UCSD-AML1 (cell line): Measurements from ENCODE around the gene SELENOO.

Experiments
- DNase-seq: peaks from one replicate; lab custom pipeline; 2025; ENCODE audit not compliant: unreplicated experiment; lab: John Stamatoyannopoulos, UW

The SELENOO gene

DNA sequence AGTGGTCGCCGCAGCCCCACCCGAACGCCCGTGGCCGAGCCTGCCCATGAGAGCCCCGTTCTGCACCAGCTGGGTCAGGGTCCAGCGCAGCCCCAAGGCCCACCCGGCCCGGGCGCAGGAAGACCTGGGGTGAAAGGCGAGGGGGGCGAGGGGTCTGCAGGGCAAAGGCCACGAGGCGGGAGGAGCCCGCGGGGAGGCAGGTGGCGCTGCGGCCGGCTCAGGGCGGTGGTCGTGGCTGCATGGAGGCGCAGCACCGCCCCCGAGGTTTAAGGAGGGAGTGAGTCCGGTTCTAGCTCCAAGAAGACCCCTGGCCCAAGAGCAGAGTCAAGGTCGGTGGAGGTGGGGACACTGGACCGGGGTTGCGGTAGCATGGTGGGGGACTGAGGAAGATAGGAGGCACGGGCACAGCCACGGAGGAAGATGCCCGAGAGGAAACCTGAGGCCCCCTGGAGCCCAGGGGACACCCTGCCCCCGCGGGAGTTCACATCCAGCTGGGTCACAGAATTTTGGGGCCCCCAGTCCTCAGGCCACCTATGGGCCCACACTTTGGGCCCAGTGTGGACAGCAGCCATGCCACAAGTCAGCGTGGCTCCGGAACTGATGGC is 50.8 kb downstream of the SELENOO start:
- DNase-seq: no peak

DNA sequence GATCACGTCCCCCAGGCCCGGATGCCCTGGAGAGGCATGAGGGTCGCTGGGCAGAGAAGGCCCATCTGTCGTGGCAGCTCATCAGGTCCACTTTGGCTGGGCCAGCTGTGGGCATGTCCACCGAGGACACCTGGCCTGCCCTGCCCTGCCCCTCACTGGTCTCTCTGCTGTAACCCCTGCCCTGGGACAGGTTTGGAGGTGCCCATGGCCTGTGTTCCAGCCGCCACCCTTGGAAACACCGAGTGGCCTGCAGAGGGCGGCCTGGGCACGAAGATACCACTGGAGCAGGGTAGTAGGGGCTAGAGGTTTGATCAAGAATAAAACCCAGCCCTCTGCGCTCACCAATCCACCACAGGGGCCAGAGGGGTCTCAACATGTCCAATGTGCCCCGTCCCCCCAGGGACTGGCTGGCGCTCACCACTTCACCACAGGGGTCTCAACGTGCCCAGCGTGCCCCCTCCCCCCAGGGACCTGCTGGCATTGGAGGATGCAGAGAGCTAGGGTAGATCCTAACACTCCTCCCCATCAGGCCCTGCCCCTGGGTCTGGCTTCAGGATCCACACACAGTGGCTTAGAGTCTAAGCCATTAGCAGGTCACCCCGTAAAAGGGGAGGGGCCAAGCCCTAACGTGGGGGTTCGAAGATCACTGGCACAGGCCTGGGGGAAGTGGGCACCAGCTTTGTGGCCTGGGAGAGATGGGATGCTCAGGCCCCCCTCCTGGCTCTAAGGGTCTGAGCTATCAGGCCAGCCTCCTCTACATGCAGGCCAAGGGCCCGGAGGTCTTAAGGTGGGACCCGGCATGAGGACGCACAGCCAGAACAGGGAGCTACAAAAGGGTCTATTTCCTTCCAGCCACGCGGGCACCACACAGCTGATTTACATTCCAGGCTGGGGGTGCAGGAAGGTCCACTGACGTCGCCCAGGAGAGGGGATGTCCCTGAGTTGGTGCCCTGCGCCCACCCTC is 51.6 kb downstream of the SELENOO start:
- DNase-seq: peak; percentile 73

DNA sequence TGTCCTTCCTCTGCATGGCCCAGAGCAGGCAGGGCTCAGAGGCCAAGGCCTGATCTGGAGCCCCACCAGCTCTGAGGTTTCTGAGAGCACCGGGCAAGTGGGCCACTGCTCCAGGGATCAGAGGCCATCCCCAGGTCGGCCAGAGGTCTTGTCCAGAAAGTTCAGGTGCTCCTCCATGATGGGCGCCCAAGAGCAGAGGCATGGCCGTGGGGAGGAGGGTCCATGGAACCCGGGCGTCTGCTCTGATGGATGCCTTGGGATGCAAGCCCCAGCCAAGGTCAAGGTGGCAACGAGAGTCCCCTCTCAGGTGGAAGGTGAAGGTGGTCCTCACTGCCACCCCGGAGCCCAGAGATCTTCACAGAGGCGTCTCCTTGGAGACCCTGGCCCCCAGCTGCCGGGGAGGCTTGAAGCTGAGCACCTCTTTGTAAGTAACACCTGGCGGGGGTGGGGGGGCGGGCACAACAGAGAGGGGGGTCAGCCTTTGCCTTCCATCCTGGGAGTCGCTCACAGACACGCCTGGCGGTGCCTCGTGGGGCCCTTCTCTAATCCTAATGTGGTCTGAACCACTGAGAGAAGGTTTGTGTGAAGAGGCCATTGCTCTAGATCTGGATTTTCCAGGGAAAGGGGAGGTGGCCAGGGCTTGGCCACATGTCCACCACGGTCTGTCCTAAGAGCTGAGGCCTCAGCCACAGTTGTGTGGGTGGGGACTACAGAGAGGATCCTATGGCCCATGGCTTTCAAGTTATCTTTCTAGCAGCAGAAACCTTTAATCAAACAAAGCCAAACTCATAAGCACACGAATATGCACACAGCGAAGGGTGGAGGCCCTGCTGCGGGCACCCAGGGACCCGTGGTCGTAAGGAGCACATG is 52.5 kb downstream of the SELENOO start:
- DNase-seq: no peak

DNA sequence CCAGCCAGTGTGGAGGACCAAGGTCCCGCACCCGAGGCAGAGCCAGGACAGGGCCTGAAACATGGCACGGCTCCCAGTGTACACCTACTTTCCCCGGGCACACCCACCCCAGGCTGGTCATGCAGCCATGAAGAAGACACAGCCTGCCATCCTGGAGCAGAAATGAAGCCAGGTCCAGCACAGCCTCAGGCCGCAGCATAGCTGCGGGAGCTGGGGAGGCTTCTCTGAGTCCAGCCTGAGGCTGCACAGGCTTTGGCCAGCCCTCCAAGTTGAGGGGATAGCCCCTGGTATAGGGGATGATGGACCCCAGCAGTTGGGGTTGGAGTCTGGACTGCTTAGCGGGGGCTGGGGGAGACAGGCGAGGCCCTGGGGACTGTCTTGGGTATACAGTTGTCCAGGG is 53.1 kb downstream of the SELENOO start:
- no peak for DNase-seq

DNA sequence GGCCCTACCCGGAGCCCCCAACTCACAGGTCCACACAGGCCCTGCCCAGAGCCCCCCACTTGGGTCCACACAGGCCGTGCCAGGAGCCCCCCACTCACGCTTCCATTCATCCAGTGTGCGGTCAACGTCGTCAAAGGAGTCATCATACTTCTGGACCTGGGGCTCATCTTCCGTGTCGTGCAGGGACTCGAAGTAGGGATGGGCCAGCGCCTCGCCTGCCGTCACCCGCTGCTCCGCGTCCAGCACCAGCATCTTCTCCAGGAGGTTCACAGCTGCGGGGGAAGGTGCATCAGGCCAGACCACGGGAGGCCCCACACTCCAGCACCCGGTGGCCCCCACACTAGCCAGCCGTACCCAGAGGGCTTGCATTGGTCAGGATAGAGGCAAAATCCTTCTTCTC is 54.3 kb downstream of the SELENOO start:
- DNase-seq: no peak

DNA sequence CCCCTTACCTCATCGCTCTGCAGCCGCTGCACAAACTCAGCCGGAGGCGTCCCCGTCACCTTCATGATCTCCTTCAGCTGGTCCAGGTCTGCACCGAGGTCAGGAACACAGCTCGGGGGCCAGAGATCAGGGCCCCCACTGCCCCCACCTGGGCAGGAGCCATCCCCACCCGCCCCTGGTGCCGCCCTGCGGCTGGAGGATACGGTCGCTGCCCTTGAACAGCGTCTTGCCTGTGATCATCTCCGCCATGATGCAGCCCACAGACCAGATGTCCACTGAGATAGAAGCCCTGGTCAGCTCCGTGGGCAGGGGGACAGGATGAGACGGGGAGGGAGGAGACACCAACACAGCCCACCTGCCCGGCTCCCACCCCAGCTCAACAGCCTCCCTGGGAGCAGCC is 54.8 kb downstream of the SELENOO start:
- no peak for DNase-seq

DNA sequence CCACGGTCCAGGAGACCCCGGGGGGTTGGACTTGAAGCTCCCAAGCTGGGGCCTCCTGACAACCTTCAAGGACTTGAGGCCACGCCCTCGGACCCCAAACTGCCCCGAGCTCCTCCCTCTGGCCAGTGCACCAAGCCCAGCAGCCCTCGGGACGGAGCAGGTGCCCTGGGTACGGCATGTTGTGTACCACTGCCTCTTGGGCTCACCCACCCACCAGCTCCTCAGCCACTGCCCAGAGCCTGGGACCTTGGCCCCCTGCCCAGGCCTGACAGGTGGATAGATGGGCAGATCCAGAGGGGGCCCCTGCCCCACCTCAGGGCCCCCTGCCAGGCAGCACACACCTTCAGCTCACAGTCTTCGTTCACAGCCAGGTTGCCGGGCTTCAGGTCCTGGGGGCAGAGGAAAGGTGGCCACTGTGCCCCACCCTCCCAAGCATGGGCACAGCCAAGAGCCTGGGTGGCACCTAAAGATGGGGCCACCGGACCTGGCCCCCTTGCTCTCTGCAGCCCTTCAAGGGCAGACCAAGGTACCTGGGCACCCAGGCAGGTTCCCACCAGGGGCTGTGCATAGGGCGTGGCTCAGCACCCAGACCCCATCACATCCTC is 55.5 kb downstream of the SELENOO start:
- DNase-seq: no peak

DNA sequence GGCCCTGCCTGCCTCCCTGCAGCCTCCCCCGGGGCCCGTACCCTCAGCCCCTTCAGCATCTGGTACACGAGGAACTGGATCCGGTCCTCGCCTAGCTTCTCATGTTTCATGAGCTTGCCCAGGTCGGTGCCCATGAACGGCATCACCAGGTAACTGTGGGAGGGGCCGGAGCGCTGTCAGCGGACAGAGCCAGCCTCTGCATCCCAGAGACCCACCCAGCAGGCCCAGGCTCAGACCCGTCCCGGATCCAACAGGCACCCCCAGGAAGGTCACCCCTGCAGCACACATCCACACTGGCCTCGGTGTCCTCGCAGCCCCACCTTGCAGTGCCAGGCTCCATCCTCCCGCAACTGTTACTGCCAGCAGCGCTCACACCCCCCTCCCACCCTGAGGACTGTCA is 56.2 kb downstream of the SELENOO start:
- no peak for DNase-seq

DNA sequence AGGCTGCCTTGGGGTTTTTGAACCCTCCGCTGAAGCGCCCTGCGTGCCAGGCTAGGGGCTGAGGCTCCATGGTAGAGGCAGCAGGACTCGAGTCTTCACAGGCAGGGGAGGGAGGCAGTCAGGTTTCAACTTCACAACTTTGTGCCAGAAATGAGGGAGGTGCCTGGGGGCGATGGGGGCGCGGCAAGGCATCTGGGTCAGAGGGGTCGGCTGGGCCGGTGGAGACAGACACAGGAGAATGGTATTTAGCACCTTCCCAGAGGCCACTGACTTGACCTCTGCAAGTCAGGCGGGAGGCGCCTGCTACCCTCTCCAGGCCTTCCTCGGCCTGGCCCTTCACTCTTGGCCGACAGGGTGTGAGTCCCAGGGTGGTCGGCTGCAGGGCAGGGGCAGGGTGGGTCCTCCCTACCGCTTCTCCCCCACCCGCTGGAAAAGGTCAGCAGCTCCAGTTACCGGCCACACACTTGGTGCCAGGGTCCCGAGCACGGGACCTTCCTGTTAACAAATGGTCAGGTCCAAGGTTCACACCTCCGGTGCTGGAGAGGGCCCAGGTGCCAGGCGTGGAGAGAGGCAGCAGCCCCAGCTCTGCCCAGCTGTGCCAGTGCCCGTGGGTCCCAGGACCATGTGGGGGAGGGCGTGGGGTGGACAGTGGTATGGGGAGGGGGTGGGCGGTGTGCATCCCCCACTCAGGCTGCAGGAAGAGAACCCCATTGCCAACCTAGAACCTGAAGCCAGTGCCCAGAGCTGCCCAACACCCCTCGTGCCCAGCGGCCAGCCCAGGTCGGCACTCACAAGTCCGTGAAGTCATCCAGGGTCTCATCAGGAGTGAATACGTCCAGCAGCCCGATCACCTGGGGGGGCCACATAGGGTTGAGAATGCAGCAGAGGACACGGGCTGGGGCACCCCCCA is 56.9 kb downstream of the SELENOO start:
- no peak for DNase-seq

DNA sequence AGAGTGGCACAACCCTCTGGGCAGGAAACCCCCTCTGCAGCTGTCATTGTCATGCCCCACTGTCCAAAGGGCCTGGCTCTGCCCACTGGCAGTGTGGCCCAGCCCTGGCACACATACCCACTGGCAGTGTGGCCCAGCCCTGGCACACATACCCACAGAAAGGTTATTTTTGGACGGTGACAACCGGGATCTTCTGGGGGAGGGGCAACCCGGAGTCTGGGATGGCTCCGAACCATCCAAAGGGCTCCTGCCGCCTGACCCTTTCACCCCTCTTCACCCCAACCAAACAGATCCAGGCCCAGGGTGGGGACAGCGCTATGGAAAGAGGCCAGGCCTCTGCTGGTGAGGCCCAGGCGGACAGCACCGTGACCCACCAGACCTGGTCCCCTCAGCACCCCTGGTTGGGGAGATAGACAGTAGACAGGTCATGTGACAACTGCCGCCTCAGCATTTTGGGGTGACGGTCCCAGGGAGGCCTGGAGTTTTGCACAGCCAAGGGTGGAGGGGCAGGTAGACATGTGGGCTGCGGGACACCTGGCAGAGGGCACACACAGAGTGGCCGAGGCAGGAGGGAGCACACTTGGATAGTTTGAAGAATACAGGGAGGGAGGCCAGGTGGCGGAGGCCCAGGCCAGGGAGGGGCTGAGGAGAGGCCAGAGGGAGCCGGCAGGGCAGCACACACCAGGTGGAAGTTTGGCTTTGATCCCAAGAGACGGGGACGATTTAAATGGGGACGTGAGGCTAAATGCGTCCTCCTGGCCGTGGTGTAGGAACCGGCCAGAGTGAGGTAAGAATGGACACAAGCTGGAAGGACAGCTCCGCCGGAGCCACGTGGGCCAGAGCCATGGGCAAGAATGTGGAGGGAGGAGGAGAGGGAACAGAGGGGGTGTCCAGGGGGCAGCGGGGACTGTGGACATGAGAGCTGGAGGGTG is 57.8 kb downstream of the SELENOO start:
- no peak for DNase-seq

DNA sequence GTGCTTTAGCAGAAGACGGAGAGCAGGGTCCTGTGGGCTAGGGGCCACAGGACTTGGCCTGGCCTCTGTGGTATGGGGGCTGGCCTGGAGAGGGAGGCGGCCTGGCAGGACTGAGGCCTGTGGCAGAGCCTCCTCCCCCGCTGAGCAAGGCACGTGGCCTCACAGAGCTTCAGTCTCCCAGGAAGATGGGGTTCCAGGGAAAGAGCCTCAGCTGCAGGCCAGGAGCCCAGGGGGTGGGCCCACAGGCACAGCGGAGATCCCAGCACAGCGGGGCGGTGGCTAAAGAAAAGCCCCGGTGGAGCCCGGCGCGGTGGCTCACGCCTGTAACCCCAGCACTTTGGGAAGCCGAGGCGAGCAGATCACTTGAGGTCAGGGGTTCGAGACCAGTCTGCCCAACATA is 58.5 kb downstream of the SELENOO start:
- no peak for DNase-seq

DNA sequence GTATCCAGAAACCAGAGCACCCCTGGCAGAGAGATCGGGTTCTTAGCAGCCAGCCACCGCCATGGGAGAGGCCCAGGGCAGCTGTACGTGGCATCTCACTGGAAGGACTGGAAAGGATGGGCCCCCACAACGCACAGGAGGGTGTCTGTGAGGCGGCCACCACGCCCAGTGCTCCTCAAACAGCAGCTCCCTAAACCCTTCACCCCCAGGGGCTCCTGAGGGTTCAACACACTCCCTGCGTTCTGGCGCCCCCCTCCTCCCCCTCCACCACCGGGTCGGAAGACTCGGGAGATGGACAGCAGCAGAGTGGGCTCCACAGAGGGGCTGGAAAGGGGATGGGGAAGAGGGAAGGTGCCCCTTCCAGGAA is 59.6 kb downstream of the SELENOO start:
- no peak for DNase-seq

DNA sequence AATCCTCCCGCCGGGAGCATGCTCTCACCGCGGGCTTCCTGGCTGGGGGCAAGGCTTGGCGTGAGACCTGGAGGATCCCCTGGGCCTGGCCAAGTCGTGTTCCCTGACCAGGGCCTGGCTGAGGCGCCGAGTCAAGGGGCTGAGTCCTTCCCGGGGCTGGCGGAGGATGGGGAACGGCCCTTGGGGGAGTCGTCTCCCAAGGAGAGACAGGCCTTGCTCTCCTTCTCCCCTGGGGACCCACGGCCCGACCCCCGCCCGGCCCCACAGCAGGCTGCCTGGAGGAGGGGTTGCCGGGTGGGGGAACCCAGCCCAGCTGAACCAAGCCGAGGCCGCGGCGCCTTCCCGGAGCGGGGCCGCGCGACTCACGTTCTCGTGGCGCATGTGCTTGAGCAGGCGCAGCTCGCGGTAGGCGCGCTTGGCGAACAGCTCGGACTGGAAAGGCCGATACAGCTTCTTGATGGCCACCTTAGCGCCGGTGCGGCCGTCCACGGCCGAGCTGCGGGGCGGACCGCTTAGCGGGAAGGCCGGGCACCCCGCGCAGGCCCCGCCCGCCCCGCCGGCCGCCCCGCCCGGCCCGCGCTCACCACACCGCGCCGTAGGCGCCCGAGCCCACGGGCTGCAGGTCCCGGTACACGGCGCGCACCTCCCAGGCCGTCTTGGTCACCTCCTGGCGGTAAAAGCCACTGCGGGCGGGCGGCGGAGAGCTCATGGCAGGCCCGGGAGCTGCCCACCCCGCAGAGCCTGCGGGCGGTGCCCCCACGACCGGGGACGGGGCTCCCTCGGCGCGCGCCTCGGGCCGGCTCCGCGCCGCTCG is 60.2 kb downstream of the SELENOO start:
- peak; percentile 57 for DNase-seq

DNA sequence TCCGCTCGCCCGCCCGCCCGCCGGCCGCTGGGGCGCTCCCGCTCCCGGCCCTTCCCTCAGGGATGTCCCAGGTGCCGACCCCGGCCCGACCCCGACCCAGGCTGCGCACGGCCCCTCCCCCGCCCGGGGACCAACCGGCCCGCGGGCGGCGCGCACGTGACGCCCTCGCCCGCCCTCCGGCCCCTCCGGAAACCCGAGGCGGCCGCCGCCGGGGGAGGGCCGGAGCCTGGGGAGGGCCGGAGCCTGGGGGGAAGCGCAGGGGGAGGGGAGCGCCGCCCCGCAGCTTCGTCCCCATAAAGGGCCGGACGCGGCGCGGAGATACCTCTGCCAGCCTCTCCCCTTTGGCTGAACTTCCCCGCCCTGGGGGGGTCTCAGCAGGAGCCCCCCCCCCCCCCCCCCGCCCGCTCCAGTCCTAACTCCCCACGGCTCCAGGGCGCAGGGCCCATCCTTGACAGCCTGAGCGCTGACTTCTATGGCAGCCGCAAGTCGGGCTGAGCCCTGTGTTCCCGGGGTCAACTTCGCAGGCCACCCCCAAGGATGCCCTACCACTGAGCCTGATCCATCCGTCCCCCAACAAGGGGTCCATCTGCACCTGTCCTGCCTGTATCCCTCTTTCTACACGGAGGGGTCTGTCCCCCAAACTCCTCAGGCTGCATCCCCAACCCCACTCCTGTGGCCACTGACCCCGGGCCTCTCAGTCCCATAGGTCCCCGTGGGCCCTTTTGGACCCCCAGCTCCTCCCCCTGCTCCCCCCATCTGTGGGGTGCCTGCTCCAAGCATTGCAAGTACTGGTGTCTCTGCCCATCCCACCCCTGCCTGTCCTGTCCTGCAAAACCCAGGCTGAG is 61.0 kb downstream of the SELENOO start, which contains the start of gene MAPK12:
Gene MAPK12, minus strand, starts transcription at position 69 of the 845 bp plus-strand sequence. CDS start 174 bp downstream, outside the sequence.
- DNase-seq: peak; percentile 78

DNA sequence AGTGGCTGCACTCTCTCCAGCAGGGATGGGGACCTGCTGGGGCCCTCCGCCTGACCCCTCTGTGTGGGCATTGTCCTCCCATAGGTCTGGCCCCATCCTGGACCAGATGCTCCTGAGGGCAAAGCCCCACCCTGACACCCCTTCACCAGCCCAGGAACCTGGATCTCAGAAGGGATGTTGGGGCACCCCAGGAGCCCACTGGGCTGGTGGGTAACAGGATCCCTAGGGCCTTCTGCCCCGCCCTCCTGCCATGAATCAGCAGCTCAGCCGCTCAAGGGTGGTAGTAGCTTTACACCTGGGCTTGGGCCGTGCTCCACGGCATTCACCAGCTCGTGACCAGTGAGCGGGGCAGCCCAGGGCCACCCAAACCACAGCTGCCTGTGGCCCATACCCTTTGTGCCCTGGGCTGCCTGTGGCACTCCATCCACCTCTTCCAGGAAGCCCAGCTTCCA is 61.7 kb downstream of the SELENOO start:
- peak; percentile 26 for DNase-seq

DNA sequence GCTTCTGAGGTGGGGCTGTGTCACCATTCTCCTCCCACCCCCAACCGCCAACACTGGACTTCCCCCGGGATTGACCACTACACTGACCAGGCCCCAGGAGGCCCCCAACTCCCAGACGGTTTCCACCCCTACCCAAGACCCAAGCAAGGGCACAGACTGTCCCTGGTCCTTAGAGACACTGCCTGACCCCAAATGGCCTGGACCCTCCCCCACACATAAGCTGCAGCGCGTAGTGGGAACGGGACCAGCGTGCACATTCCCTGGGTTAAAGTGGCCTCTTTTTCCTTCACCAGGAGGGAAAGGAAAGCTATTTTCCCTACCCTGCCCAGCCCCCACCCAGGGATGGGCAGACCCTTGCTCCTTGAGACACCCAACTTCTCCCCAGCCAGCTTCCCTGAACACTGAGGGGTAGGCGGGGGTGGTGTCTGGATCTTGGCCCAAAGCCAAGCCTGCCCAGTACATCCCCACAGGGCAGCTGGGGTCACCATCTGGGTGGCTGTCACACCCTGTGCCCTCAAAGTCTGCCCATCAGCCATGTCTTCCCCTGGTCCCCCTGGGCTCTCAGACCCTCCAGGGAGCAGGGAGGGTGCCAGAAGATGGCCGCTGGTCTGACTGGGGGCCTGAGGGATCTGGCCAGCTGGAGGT is 62.3 kb downstream of the SELENOO start:
- DNase-seq: no peak
